Gastroesophageal sphincter (tissue), 4 donors: ENCODE results near the gene GLRA1. TPM values are rescaled to one million over a fixed set of nuclear protein-coding genes. Genes with fewer than 3 reads are reported as not detected.

Source experiments
- ATAC-seq: fragments of 150-250 bp; one replicate; pipeline ENCODE4 v1.9.1; 2016; ENCODE audit warnings: mild to moderate bottlenecking, moderate library complexity
- H3K27ac ChIP-seq, 4 donors: fragments of 200-600 bp; sonication (generic) in 3 of 4; 1 replicate in 3 of 4; 2 replicates in 1 of 4; pipeline ENCODE4 v1.5.1; 2016 to 2019
- H3K27me3 ChIP-seq: fragments of 200-600 bp; sonication (generic); one replicate; pipeline ENCODE4 v1.5.1; 2019
- H3K36me3 ChIP-seq, 2 donors: fragments of 200-600 bp; sonication (generic); one replicate each; pipeline ENCODE4 v1.5.1; 2019; ENCODE audit warnings: control low read depth in 1 of 2
- H3K4me1 ChIP-seq, 3 donors: fragments of 200-600 bp; sonication (generic); 1 replicate in 2 of 3; 2 replicates in 1 of 3; pipeline ENCODE4 v1.5.1; 2016 to 2019; ENCODE audit warnings: control low read depth in 2 of 3
- H3K4me3 ChIP-seq, 2 donors: fragments of 200-600 bp; sonication (generic); one replicate each; pipeline ENCODE4 v1.5.1; 2019; ENCODE audit warnings: mild to moderate bottlenecking in 1 of 2, moderate library complexity in 1 of 2
- H3K9me3 ChIP-seq, 3 donors: fragments of 200-600 bp; sonication (generic); one replicate each; pipeline ENCODE4 v1.5.1; 2017 to 2019; ENCODE audit warnings: control low read depth in 2 of 3
- EP300 ChIP-seq: sonication (generic); formaldehyde crosslinking; IDR thresholded peaks from one replicate; pipeline ENCODE4 v1.6.1; 2017; ENCODE audit warnings: antibody characterized with exemption, mild to moderate bottlenecking
- POLR2A ChIP-seq, 2 donors: fragments of 450-650 bp; IDR thresholded peaks; one replicate each; pipeline ENCODE4 v1.6.1; 2017; ENCODE audit warnings: antibody characterized with exemption in 2 of 2, mild to moderate bottlenecking in 2 of 2, moderate library complexity in 1 of 2
- POLR2AphosphoS5 ChIP-seq: sonication (generic); formaldehyde crosslinking; IDR thresholded peaks from one replicate; pipeline ENCODE4 v1.6.1; 2017; ENCODE audit warnings: antibody characterized with exemption
- WGBS, 2 donors: methylation state at CpG; one replicate each; pipeline ENCODE4 v1.1.5; 2018; ENCODE audit warnings: low coverage in 1 of 2; 5-methylcytosine and 5-hydroxymethylcytosine counted together
- total RNA-seq, 4 donors: library from RNA; depleted of rRNA; stranded (reverse); fragments of >200 nt; gene quantifications; one replicate each; pipeline ENCODE4 v1.1.0, GENCODE V29; 2016
- TF ChIP-seq, protein P1 (sequence below), 4 experiments: fragments of 200-600 bp in 2 of 4; fragments of 450-650 bp in 2 of 4; sonication (generic) in 1 of 4; IDR thresholded peaks; one replicate each; pipeline ENCODE4 v1.5.1; 2017 to 2019; ENCODE audit warnings: antibody characterized with exemption in 4 of 4, mild to moderate bottlenecking in 2 of 4, moderate library complexity in 2 of 4

The GLRA1 gene
- total RNA-seq, 4 donors from 2014 or later = not detected

GRCh38 chr5:151964471-151964870, 39.8 kb upstream of the GLRA1 start:
- no peak for ATAC-seq
- WGBS, 2 donors = 67 to 79% methylated on average over 3 to 4 of the region's 4 CpGs
- Histone ChIP-seq H3K4me1 (no peaks in the 10 kb centered on the region), H3K36me3 (no peaks in the 10 kb centered on the region), H3K4me3 (no peak overlapping the region), H3K9me3 (no peaks in the 10 kb centered on the region), H3K27me3 (no peaks in the 10 kb centered on the region), H3K27ac (no peak overlapping the region)
- no peak for TF ChIP-seq POLR2A (IDR thresholded peaks at IDR 0.05)
- TF ChIP-seq, protein P1, sequence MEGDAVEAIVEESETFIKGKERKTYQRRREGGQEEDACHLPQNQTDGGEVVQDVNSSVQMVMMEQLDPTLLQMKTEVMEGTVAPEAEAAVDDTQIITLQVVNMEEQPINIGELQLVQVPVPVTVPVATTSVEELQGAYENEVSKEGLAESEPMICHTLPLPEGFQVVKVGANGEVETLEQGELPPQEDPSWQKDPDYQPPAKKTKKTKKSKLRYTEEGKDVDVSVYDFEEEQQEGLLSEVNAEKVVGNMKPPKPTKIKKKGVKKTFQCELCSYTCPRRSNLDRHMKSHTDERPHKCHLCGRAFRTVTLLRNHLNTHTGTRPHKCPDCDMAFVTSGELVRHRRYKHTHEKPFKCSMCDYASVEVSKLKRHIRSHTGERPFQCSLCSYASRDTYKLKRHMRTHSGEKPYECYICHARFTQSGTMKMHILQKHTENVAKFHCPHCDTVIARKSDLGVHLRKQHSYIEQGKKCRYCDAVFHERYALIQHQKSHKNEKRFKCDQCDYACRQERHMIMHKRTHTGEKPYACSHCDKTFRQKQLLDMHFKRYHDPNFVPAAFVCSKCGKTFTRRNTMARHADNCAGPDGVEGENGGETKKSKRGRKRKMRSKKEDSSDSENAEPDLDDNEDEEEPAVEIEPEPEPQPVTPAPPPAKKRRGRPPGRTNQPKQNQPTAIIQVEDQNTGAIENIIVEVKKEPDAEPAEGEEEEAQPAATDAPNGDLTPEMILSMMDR (IDR thresholded peaks at IDR 0.05) = no peak

DNA sequence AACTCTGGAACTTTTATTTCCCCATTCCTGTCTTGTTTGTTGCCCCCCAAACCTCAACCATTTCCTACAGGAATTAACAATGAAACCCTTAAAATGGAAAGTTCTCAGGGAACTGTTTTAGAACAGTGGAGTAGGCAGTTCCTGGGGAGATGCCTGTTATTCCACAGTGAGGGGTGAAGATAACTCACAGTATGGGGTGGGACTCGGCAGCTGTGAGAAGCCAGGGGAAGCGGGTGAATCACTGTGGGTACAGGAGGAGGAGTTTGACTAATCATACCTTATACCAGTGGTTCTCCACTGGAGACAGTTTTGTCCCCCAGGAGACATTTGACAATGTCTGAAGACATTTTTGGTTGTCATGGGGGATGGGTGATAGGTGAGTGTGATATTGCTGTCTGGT, 36.9 kb upstream of the GLRA1 start:
- no peak for ATAC-seq
- Histone ChIP-seq H3K4me1 (no peaks in the 10 kb centered on the region), H3K27ac (no peak overlapping the region), H3K27me3 (no peaks in the 10 kb centered on the region), H3K4me3 (no peak overlapping the region), H3K36me3 (no peaks in the 10 kb centered on the region), H3K9me3 (no peaks in the 10 kb centered on the region)
- 19 to 88% methylated on average over 2 of the region's 2 CpGs for WGBS, 2 donors
- TF ChIP-seq POLR2A (IDR thresholded peaks at IDR 0.05) (no peak), EP300 (no peak), POLR2AphosphoS5 (no peak)
- TF ChIP-seq, protein P1 (IDR thresholded peaks at IDR 0.05) = no peak

DNA sequence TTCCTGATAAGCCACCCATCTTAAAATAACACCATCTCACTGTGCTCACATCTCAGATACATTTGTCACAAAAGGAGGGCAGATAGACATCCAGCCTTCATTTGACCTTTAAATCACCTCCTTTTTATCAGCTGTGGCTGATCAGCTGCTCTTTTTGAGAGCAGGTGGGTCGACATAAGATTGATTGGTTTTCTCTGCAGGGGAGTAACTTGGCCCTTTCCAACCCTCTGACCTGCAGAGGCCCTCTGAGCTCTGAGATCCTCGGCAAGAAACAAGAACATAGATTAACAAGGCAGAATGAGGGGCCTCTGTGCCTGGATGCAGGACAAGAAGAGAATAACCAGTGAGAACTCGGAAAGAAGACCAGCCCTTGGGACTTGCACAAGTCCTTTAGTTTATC, 33.5 kb upstream of the GLRA1 start:
- Histone ChIP-seq H3K27me3 (no peaks in the 10 kb centered on the region), H3K27ac (no peak overlapping the region), H3K36me3 (no peaks in the 10 kb centered on the region), H3K4me1 (no peaks in the 10 kb centered on the region), H3K9me3 (no peaks in the 10 kb centered on the region), H3K4me3 (no peak overlapping the region)
- TF ChIP-seq, protein P1 (IDR thresholded peaks at IDR 0.05) = no peak
- TF ChIP-seq EP300 (no peak), POLR2AphosphoS5 (no peak), POLR2A (IDR thresholded peaks at IDR 0.05) (no peak)
- no peak for ATAC-seq
- WGBS, 2 donors = 17 to 35% methylated on average over 3 of the region's 3 CpGs

- no peaks in the 10 kb centered on the region for H3K4me1 ChIP-seq
- H3K9me3 ChIP-seq = no peaks in the 10 kb centered on the region
- 78 to 92% methylated on average over 2 of the region's 3 CpGs for WGBS, 2 donors
- no peak for ATAC-seq
- no peaks in the 10 kb centered on the region for H3K36me3 ChIP-seq
- TF ChIP-seq EP300 = no peak
- TF ChIP-seq POLR2A (IDR thresholded peaks at IDR 0.05) = no peak
- TF ChIP-seq, protein P1 (IDR thresholded peaks at IDR 0.05) = no peak
- TF ChIP-seq POLR2AphosphoS5 = no peak
- H3K27me3 ChIP-seq = no peaks in the 10 kb centered on the region
- H3K4me3 ChIP-seq = no peak overlapping the region
- H3K27ac ChIP-seq = no peak overlapping the region
Measured at GRCh38 chr5:151956725-151957124, 32.1 kb upstream of the GLRA1 start.

DNA sequence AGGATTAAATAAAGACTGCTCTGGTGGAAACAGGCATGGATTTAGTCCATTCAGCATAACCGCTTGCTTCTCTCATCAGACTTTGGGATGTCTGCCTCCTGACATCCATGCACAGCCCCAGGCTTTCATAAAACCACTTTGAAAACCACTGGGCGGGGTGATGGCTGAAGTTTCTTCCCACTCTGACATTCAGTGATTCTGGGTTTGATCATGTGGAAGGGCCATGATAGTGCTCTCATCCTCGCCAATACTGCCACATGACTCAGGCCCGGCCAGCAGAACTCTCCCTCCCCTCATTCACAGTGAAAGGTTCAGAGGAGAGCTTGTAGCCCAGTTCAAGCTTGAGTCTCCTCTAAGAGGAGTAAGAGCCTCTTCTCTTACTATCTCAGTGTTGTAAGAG, 29.6 kb upstream of the GLRA1 start:
- Histone ChIP-seq H3K27me3 (no peaks in the 10 kb centered on the region), H3K4me1 (no peaks in the 10 kb centered on the region), H3K4me3 (no peak overlapping the region), H3K36me3 (no peaks in the 10 kb centered on the region), H3K27ac (no peak overlapping the region), H3K9me3 (no peaks in the 10 kb centered on the region)
- TF ChIP-seq EP300 (no peak), POLR2A (IDR thresholded peaks at IDR 0.05) (no peak), POLR2AphosphoS5 (no peak)
- TF ChIP-seq, protein P1 (IDR thresholded peaks at IDR 0.05) = no peak
- 84 to 100% methylated on average over 1 to 2 of the region's 4 CpGs for WGBS, 2 donors
- no peak for ATAC-seq
